HG03097 (cell line): ENCODE results near the gene PNLIP.

ENCODE experiments used
- ATAC-seq: cut with Tn5 transposase; IDR thresholded peaks from one replicate; pipeline ENCODE4 v1.9.1; 2021; ENCODE audit not compliant: unreplicated experiment, low FRiP score

The PNLIP gene

DNA sequence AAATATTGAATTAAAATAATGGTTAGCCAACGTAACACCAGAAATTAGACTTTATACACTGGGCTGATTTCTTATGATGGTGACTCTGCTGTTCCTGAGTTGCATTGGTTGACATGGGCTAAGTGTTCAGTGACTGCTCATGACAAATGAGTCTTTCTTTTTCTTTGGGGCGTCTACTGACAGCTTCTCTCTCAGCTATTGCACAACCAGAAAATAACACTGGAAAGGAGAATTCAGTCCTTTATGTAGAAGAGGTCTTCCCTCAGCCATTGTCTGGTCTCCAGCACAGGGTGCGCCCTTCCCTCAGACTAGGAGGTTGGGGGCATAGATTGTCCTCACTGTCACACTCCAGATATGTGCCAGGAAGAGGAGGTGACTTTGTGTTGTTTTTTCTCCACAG is 21.6 kb downstream of the PNLIP start:
- ATAC-seq: no peak

DNA sequence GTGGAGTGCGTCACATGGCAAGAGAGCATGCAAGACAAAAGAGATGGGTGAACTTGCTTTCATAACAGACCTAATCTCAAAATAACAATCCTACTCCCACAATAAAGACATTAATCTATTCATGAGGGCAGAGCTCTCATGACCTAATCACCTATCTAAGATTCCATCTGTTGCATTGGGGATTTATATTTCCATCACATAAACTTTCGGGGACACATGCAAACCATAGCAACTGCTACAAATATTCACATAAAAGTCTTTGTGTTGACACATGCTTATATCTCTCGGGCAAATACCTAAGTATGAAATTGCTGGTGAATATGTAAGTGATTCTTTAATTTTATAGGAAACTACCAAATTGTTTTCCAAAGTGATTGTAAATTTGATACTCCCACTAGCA is 29.1 kb downstream of the PNLIP start:
- no peak for ATAC-seq

DNA sequence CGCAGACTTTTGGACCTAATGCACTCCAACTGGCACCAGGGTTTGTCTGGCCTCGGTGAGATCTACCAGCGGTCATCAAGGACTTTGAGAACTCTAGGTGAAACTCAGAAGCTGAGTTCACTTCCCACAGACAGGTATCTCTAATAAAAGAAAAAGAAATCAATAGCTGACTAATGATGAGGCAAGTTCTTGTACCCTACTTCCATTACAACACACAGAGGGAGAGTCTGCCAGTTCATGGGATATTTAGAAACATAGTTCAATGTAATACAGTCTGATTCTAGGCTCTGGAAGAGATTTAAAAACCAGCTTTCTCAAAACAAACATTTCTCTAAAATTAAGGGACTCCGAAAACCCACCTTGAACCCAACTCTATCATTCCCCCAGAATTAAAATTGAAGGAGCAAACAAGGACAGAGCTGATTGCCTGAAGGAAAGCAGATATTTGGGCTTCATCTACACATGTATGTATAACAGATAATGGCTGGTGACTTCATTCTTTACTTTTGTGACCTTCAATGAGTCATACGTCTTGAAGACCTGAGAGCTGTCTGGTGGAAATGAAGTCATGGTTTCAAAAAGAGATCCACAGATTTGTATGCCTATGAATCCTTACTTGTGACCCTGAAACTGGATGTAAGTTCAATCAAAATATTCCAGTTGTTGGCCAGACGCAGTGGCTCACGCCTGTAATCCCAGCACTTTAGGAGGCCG is 42.3 kb downstream of the PNLIP start:
- ATAC-seq: no peak

DNA sequence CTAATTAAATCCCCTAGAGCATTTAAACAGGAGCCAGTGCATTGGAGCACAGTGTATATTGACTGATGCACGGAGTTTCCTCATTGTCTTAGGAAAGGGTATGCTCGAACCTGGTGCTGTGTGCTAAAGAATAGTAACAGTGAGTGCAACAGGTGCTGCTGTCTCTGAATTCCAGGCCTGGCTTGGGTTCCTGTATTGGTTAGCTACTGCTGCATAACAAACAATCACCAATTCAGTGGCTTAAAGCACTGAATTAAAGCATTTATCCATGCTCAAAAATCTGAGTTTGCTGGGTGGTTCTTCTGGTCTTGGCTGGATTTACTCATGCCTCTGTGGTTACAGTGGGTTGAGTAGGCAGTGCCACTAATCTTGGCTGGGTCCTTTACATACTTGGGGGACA is 43.3 kb downstream of the PNLIP start:
- ATAC-seq: no peak

DNA sequence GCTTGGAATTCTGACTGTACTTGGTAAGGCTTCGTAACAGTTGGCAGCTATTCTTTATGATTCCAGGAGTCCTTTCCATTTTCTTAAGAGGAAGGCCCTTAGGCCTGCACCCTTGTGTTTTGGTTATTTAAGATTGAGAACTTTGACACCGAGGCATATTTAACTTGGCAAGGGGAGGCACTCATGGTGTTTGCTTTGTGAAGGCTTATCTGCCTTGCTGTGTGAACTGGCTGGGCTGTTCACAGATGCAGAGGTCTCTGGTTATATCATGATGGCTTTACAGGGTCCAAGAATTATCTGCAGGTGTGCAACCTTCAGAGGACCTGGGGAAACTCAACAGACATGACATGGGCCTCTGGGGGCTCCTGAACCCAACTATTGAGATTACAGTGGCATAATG is 44.2 kb downstream of the PNLIP start:
- no peak for ATAC-seq

DNA sequence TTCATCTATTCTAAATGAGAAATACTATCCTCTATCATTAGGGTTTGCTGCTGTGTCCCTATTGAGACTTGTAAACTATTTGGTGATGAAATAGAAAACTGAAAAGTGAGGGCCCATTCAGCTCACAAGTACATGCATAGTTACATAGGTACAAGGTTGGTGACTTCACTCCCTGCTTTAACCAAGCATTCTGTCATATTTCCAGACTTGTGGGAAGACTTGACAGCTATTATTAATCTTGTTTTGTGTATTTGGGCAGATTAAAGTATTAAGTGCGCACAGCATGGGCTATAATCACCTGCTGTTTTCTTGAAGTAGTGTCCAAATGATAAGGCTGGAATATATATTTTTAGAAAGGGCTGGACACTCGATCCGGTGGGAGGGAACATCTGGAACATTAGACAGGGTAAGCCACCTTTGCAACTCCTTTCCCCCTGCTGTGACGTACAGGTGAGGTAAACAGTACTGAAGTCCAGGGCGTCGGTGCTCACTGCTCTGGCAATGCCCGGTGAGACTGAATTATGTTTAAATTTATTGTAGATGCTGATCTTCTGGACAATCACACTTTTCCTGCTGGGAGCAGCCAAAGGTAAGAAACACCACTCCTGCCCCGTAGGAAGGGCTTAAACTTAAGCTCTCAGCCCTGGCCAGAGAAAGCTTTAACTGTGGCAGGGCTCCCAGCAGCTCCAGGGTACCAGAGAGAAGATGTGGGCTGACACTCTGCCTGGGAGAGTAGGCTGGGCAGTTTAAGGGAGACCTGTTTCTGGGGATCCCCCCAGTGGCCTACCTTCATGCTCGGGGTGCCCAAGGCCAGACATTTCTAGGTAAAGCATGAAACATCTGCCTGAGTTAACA is 45.1 kb downstream of the PNLIP start, which contains the start of gene PNLIPRP1:
TSS of gene PNLIPRP1 (plus strand) at position 370 of the 855 bp plus-strand sequence. CDS start at position 541, 171 bp downstream.
- no peak for ATAC-seq

DNA sequence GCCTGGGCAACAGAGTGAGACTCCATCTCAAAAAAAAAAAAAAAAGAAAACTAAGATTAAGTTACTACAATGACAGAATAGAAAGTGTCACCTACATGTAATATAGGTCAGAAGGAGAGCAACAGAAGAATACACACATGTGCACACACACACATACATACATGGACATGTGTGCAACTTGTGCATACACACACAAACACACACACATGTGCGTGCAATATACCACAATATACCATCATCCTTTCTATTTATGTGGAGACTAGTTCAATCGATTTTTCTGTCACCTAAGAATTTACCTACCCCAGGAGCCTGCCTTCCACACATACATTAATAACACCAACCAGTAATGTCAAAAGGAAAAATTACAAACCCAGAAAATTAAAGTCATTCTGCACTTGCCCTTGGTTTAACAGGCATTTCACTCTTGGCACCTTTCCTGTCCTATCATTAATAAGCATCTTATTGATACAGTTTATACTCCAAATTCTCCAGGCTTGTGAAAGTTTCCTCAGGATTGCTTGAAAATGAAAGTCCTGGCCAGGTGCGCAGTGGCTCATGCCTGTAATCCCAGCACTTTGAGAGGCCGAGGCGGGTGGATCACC is 47.5 kb downstream of the PNLIP start:
- ATAC-seq: no peak

DNA sequence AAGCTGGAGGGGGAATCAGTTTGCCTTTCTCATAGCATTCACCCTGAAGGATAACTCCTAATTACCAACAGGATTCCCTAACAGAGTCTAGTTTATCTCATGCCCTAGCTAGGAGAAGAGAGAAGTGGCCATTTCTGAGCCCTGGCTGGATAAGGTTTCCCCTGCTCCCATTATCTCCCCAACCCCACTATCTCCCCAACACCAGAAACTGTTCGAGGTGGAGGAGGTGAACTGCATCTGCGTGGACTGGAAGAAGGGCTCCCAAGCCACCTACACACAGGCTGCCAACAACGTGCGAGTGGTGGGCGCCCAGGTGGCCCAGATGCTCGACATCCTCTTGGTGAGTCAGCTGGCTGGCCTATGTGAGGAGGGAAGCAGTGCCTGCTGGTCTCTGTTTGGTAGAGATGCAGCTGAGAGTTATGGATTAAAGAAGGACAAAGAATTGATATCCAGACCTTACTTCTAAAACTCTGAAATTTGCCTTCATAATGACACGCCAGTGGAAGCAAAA is 48.8 kb downstream of the PNLIP start:
- no peak for ATAC-seq

DNA sequence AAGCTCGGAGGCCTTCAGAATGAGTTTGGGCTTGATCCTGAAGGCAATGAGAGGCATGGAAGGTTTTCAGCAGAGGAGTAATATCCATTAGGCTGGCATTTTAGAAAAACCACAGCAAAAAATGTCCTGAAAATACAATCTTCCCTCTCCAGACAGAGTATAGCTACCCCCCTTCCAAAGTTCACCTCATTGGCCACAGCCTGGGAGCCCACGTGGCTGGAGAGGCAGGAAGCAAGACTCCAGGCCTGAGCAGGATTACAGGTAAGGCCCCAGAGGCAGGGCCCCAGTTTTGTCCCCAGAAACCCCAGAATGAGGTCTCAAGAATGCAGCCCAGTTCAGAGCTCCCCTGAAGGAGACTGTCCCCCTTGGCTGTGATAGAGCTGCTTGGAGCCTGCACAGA is 50.3 kb downstream of the PNLIP start:
- no peak for ATAC-seq

DNA sequence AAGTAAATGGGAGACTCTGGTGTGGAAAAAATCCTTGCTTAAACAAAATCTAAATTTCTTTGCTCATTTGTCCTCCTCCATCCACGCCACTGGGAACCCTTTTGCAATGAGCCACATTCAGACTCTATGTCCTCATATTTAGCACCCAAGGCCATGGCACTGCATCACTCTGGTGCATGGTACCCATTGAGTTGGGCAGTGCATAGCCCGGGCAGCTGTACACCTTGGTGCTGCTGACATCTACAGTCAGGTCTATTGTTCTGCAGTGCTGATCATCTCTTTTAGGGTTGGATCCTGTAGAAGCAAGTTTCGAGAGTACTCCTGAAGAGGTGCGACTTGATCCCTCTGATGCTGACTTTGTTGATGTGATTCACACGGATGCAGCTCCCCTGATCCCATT is 51.8 kb downstream of the PNLIP start:
- no peak for ATAC-seq

DNA sequence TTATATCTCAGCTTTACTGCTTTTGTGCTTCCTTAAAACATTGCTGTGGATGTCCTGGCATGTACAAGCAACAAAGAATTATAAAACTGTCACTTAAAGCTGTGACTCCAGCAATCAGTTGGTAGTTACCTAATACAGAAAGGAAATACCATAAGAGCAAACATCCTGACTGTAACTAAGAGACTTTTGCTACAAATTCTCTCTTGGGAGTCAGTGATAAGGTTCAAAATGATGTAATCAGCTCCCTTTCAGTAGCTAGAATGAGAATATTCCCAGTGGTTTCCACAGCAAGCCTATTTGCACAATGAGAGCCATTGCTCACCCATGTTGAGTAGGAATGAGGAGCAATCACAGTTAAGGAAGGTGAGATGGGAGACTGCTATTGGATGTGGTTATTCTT is 52.6 kb downstream of the PNLIP start:
- no peak for ATAC-seq

DNA sequence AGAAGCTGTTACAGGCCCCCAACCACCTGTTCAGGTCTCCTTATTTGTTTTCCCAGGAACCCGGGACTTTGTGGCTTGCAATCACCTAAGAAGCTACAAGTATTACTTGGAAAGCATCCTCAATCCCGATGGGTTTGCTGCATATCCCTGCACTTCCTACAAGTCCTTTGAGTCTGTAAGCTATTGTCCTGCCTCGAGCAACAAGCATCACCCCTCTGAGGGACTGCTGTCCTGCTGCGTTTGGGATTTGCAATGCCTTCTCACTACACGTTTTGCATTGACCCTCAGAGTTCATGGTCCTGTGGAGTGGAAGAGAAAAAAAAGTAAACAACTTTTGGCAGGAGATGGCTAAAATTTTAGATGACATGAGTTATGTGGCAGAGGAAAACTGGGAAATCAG is 54.3 kb downstream of the PNLIP start:
- ATAC-seq: no peak

DNA sequence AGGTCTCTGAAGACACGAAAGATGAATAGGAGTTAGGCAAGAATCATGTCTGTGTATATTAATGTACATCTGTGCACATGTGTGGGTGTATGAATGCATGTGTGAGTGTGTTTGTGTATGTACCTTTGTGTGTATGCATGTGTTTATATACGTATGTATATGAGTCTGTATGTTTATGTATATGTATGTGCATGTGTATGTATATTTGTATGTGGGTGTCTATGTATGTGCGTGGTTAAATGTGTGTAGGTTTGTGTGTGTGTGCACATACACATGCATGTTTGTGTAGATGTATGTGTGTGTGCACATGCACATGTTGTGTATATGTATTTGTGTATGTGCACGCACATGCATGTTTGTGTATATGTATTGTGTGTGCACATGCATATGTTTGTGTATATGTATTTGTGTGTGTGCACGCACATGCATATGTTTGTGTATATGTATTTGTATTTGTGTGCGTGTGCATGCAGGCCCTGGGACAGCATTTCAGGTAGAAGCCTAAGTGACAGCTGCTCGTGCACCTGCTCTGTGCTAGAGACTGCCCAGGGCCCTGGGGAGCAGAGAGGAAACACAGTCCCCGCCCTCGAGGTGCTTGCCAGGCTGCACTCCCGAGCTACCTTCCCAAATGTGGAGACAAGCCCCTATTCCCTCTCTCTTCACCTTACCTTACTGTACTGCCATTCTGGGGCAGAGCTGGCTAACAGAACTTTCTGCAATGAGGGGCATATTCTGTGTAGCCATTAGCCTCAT is 57.1 kb downstream of the PNLIP start:
- ATAC-seq: no peak

DNA sequence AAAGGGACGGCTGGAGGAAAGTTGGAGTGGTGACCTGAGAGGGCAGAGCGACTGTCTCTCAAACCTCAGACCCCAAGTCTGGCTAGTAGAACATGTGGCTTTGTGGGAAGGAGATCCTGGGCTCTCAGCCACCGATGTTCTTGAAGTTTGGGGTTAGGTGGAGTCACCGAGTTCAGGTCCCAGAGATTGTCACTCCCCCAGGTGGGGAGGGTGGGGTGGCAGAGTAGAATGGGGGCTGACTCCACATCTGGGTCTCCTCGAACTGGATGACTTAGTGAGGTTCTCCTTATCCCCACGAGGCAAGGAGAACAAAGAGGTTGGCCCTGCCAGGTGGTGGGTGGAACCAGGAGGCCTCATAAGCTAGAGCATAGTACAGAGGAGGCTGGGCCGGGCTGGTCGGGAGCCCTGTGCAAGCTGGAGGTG is 60.3 kb downstream of the PNLIP start:
- ATAC-seq: no peak

DNA sequence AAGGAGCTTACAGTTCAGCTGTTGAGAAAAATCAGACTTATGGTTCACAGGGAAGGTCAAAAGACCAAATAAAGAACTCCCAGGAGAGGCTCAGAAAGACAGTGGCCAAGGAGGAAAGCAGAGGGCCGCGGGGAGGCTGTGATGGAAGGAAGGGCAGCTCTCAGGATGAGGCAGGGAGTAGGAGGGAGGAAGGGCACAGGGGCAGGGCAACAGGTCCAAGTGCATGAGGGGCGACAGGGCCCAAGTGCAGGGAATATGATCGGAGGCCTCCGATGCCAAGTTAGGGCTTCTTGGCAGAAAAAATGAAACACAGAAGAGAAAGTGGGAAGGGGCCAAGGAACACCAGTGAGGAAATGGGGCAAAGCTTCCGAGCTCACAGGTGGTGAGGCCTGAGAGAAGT is 61.6 kb downstream of the PNLIP start:
- no peak for ATAC-seq

DNA sequence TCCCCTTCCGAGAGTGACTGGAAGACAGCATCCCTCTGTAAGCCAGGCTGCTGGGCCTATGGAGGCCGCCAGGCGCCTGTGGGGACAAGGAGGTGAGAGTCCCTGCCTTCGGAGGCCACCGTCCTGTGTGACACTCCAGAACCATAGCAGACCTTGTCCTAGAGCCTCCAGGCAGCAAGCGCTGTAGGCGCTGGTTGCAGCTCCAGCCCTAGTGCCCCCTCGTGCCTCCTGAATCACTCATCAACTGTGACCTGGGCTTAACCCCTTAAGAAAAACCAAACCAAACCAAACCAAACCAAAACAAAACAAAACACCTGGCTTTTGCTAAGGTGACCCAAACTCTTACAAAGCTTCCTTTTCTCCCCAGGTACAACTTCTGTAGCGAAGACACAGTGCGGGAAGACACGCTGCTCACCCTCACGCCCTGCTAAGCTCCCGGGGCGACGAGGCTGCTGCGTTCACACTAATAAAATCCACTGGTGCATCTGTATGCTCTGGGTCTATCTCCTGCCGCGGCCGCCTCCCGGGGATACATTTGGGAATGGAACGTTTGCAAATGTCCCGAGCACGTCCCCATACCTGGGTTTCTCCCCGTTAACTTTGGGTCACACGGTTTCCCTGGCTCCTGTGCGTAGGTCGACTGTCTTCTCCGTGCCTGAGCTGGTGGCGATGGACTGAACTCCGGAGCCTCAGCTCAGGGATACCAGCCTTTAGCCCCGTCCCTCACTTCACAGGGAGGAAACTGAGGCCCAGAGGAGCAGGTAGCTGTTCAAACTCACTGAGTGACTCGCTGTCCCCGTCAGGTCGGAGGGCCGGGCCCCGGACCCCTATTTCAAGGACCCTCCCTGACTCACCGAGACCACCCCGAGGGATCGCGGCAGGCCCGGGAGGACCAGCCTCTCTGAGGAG is 63.2 kb downstream of the PNLIP start:
- ATAC-seq: no peak

DNA sequence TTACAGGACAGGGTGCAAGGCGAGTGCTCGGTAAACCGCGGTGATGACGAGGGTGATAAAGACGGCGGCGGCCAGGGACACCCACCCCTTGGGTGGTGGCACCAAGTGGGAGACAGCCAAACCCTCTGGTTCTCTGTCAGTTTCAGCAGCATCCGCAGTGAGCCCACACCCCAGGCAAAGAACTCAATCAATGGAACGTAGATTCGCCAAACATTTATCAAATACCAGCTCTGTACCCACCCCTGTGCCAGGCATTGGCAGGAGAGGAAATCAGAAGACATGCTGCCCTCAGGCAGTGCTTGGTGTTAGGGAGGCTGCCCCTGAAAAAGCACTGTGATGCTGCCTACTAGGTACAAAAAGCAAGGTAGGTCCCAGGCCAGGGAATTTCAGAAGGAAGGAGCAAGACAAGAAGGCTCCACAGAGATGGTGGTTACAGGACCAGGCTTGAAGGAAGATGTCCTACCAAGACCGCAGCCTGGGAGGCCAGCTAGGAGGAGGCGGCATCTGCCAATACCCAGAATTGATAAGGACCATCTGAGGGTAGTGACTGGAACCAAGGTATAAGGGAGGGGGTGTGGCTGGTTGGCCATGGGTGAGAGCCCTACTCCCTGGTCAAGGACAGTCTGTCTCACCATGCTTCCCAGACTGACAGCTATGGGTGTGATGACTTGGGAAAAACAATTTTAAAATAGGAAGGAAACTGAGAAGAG is 64.9 kb downstream of the PNLIP start:
- ATAC-seq: no peak

DNA sequence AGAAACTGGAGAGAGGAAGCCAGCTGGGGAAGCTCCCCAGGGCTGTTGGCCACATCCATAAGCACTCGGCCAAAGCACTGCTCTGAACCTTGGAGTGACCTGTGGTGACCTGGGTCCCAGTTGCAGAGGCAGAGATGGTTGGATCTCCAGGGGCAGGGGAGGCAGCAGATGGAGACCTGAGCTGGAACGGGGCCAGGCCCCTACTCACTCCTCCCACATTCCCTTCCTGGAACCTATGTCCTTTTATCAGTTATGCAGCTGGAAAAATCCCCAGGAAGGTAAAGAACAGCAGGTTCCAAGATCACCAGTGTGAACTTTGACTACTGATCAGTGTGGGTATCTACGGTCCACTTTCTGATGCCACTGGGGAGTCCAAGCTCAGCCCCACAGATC is 65.4 kb downstream of the PNLIP start:
- no peak for ATAC-seq
